Loucy (cell line): ENCODE results near the gene NSF.
"Not testable (repeated sequence)": the region's sequence is repeated elsewhere in the genome, so short reads cannot be mapped to it uniquely, and the experiment has no call there.

Experiments used
- H2AFZ ChIP-seq: fragments of 200-600 bp; sonication (generic); 2 replicates; pipeline ENCODE4 v1.6.0; 2016; ENCODE audit warnings: antibody characterized with exemption, mild to moderate bottlenecking, low read length, moderate library complexity
- H3F3A ChIP-seq: fragments of 200-600 bp; 2 replicates; pipeline ENCODE4 v1.6.0; 2016; ENCODE audit warnings: antibody characterized with exemption, low read depth, mild to moderate bottlenecking
- H3K27me3 ChIP-seq: fragments of 200-600 bp; sonication (generic); 2 replicates; pipeline ENCODE4 v1.6.1; 2014; ENCODE audit warnings: low read length, mild to moderate bottlenecking; ENCODE audit not compliant: insufficient read depth, poor library complexity, severe bottlenecking
- H3K36me3 ChIP-seq: fragments of 200-600 bp; sonication (generic); 2 replicates; pipeline ENCODE4 v1.6.1; 2016; ENCODE audit warnings: low read length; ENCODE audit not compliant: insufficient read depth
- H3K4me1 ChIP-seq: fragments of 200-600 bp; sonication (generic); 2 replicates; pipeline ENCODE4 v1.5.1; 2014; ENCODE audit warnings: low read length, mild to moderate bottlenecking; ENCODE audit not compliant: insufficient read depth, poor library complexity, severe bottlenecking
- H3K4me2 ChIP-seq: fragments of 200-600 bp; sonication (generic); 2 replicates; pipeline ENCODE4 v1.6.0; 2014; ENCODE audit warnings: antibody characterized with exemption, low read length, low read depth, mild to moderate bottlenecking; ENCODE audit not compliant: poor library complexity, severe bottlenecking
- H3K4me3 ChIP-seq: fragments of 200-600 bp; sonication (generic); 2 replicates; pipeline ENCODE4 v1.5.1; 2014; ENCODE audit warnings: low read length, mild to moderate bottlenecking, mixed read lengths; ENCODE audit not compliant: poor library complexity, severe bottlenecking
- H3K79me2 ChIP-seq: fragments of 200-600 bp; sonication (generic); 2 replicates; pipeline ENCODE4 v1.6.1; 2014; ENCODE audit warnings: low read length; ENCODE audit not compliant: insufficient read depth
- H3K9ac ChIP-seq: fragments of 200-600 bp; sonication (generic); 2 replicates; pipeline ENCODE4 v1.6.0; 2014; ENCODE audit warnings: mild to moderate bottlenecking, low read depth, low read length, moderate library complexity; ENCODE audit not compliant: poor library complexity, severe bottlenecking
- H3K9me2 ChIP-seq: fragments of 200-600 bp; sonication (generic); replicated peaks from 2 replicates; pipeline ENCODE4 v1.6.1; 2016; ENCODE audit warnings: low read depth, low read length, mixed read lengths
- H3K9me3 ChIP-seq: fragments of 200-600 bp; sonication (generic); 2 replicates; pipeline ENCODE4 v1.6.1; 2014; ENCODE audit warnings: mild to moderate bottlenecking, antibody characterized with exemption, low read length, low read depth; ENCODE audit not compliant: insufficient read depth
- H4K20me1 ChIP-seq: fragments of 200-600 bp; sonication (generic); 2 replicates; pipeline ENCODE4 v1.6.0; 2014; ENCODE audit warnings: antibody characterized with exemption, low read length, mild to moderate bottlenecking; ENCODE audit not compliant: insufficient read depth, poor library complexity, severe bottlenecking
- EZH2phosphoT487 ChIP-seq: fragments of 200-600 bp; IDR thresholded peaks from 2 replicates; pipeline ENCODE4 v1.6.1; 2018; ENCODE audit warnings: antibody characterized with exemption, mild to moderate bottlenecking, moderate library complexity, borderline replicate concordance
- TF ChIP-seq, protein P1 (sequence below): fragments of 200-600 bp; sonication (generic); conservative IDR thresholded peaks from 2 replicates; pipeline ENCODE4 v1.5.1; 2014; ENCODE audit warnings: mild to moderate bottlenecking, antibody characterized with exemption, low read length

Gene NSF

DNA sequence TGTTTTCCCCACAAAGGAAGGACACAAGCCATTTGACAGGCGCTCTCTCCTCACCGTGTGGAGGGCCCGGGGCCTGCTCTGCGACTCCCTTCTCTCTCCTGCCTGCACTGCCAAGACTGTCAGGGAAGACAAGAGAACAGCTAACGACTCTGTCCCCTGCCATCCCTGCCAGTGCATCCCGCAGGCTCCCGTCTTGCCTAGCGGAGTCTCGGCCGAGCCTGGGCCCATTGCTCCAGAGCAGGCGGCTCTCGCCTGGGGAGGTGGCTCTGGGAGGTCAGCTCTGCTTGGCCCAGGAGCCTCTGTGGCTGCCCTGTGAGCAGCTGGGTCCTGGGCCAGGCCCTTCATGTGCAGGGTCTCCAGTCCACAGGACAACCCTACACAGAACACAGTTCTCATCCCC lies 175.0 kb downstream of the NSF start:
- no peaks in the 10 kb centered on the region for H3K9me3 ChIP-seq
- H3K4me2 ChIP-seq, result no peak overlapping the region
- no peaks in the 10 kb centered on the region for H3K9me2 ChIP-seq
- H3F3A ChIP-seq, result no peaks in the 10 kb centered on the region
- no peaks in the 10 kb centered on the region for H3K36me3 ChIP-seq
- no peaks in the 10 kb centered on the region for H3K4me1 ChIP-seq
- H3K27me3 ChIP-seq, result no peaks in the 10 kb centered on the region
- no peak overlapping the region for H3K9ac ChIP-seq
- TF ChIP-seq, protein P1, sequence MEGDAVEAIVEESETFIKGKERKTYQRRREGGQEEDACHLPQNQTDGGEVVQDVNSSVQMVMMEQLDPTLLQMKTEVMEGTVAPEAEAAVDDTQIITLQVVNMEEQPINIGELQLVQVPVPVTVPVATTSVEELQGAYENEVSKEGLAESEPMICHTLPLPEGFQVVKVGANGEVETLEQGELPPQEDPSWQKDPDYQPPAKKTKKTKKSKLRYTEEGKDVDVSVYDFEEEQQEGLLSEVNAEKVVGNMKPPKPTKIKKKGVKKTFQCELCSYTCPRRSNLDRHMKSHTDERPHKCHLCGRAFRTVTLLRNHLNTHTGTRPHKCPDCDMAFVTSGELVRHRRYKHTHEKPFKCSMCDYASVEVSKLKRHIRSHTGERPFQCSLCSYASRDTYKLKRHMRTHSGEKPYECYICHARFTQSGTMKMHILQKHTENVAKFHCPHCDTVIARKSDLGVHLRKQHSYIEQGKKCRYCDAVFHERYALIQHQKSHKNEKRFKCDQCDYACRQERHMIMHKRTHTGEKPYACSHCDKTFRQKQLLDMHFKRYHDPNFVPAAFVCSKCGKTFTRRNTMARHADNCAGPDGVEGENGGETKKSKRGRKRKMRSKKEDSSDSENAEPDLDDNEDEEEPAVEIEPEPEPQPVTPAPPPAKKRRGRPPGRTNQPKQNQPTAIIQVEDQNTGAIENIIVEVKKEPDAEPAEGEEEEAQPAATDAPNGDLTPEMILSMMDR, result no peak
- no peak for TF ChIP-seq EZH2phosphoT487
- H3K79me2 ChIP-seq, result no peaks in the 10 kb centered on the region
- H4K20me1 ChIP-seq, result no peaks in the 10 kb centered on the region
- H3K4me3 ChIP-seq, result no peak overlapping the region
- no peak overlapping the region for H2AFZ ChIP-seq

DNA sequence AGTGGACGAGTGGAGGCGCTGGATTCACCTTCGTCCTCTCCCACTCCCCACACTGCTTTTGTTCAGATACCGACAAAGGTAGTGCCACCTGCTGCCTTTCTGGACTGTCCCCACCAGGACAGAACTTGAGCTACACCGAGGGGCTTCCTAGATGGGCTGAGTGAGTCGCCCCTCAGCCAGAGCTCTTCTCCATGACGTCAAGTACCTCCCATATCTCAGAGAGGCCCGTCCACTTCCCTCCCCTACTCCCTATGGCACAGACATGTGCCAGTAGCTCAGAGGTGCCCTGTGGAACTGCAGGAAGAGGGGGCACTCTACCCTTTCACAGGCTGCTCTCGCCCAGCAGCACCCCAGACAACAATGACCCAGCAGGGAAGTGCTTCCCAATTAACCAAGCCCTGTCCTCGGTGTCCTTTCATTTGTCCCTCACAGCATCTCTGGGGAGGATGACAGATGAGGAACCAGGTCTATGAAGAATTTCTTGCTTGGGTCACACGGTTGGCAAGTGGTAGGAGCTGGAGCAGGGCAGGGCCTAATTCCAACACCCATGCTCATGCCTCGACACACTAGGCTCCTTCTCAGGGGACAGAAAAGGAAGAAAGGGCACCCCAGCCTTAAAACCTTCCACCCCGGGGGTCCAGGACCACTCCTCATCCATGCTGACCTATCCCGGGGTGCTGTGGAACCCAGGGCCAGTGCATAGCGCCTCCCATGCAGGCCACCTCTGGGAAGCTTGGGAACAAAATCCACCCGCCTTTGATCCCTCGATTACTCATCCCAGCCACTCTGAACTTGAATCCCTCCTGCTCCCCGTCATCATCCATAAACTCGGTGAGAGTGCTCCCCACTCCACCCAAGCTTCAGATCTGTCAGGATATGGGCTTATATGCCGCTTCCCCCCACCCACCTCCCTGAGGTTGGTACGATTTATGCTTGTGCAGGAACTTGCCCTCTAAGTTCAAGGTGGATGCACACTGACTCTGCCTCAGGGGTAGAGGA lies 176.3 kb downstream of the NSF start:
- no peaks in the 10 kb centered on the region for H4K20me1 ChIP-seq
- no peak for TF ChIP-seq EZH2phosphoT487
- TF ChIP-seq, protein P1, result no peak
- no peaks in the 10 kb centered on the region for H3K36me3 ChIP-seq
- H3K9me2 ChIP-seq, result no peaks in the 10 kb centered on the region
- H3K9me3 ChIP-seq, result no peaks in the 10 kb centered on the region
- H3K9ac ChIP-seq, result no peak overlapping the region
- H3K4me1 ChIP-seq, result no peaks in the 10 kb centered on the region
- H3F3A ChIP-seq, result no peaks in the 10 kb centered on the region
- no peak overlapping the region for H3K4me3 ChIP-seq
- no peaks in the 10 kb centered on the region for H3K79me2 ChIP-seq
- H2AFZ ChIP-seq, result no peak overlapping the region
- H3K27me3 ChIP-seq, result no peaks in the 10 kb centered on the region
- no peak overlapping the region for H3K4me2 ChIP-seq

DNA sequence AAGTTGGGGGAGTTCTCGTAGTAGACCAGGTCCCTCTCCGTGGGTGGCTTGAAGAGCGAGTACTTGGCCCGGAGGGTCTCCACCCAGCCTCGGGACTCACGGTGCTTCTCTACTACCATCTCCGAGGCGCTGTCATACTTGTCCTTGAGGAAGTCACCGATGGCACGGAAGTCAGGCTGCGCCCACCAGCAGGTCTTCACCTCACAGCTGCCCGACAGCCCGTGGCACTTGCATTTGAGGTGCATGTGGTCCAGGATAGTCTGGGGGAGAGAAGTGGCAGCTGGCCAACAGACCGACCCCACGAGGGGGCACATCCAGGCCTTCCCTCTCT lies 178.0 kb downstream of the NSF start:
- Histone ChIP-seq H3K9ac (no peak overlapping the region), H2AFZ (no peak overlapping the region), H4K20me1 (no peaks in the 10 kb centered on the region), H3K27me3 (no peaks in the 10 kb centered on the region), H3K4me1 (peaks cover 16% of the 10 kb centered on the region), H3K4me2 (no peak overlapping the region), H3F3A (no peaks in the 10 kb centered on the region), H3K9me3 (no peaks in the 10 kb centered on the region), H3K79me2 (no peaks in the 10 kb centered on the region), H3K36me3 (no peaks in the 10 kb centered on the region), H3K9me2 (no peaks in the 10 kb centered on the region), H3K4me3 (no peak overlapping the region)
- TF ChIP-seq, protein P1, result no peak

DNA sequence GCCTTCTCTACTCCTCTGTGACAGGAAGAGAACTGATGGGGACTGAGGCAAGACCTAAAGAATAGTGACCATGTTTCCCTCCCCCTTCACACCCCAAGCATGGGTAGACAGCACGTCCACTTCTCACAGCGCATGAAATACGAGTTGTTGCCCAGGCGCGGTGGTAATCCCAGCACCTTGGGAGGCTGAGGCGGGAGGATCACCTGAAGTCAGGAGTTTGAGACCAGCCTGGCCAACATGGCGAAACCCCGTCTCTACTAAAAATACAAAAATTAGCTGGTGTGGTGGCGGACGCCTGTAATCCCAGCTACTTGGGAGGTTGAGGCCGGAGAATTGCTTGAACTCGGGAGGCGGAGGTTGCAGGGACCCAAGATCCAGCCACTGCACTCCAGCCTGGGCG lies 178.4 kb downstream of the NSF start:
- H2AFZ ChIP-seq, H3K36me3 ChIP-seq, H3K4me2 ChIP-seq, H3K27me3 ChIP-seq, H3K9me2 ChIP-seq, H4K20me1 ChIP-seq, H3K4me3 ChIP-seq, H3F3A ChIP-seq, H3K79me2 ChIP-seq, H3K9ac ChIP-seq, H3K9me3 ChIP-seq: not testable (repeated sequence)
- H3K4me1 ChIP-seq, result peaks cover 20% of the 10 kb centered on the region
